Smooth muscle cell (in vitro differentiated cells): ENCODE measurements around the gene FAM83D. TPM values are rescaled to one million over a fixed set of nuclear protein-coding genes. Genes with fewer than 3 reads are reported as not detected.
"Not testable (repeated sequence)": the region's sequence is repeated elsewhere in the genome, so short reads cannot be mapped to it uniquely, and the experiment has no call there.

ENCODE experiments used
- DNase-seq: peaks from one replicate; lab custom pipeline; 2025; ENCODE audit not compliant: unreplicated experiment; lab: John Stamatoyannopoulos, UW
- H2AFZ ChIP-seq: fragments of 200-600 bp; sonication (generic); 2 replicates; pipeline ENCODE4 v1.6.0; 2016; ENCODE audit warnings: antibody characterized with exemption, low read depth, mild to moderate bottlenecking
- H3F3A ChIP-seq: fragments of 200-600 bp; sonication (generic); 2 replicates; pipeline ENCODE4 v1.6.0; 2017; ENCODE audit warnings: antibody characterized with exemption, low read depth
- H3K27ac ChIP-seq: fragments of 200-600 bp; sonication (generic); 2 replicates; pipeline ENCODE4 v1.5.1; 2016; ENCODE audit warnings: low read depth, mild to moderate bottlenecking
- H3K27me3 ChIP-seq: fragments of 200-600 bp; sonication (generic); 2 replicates; pipeline ENCODE4 v1.6.1; 2016; ENCODE audit warnings: low read depth, mild to moderate bottlenecking
- H3K36me3 ChIP-seq: fragments of 200-600 bp; sonication (generic); 2 replicates; pipeline ENCODE4 v1.5.1; 2016; ENCODE audit warnings: low read depth
- H3K4me1 ChIP-seq: fragments of 200-600 bp; sonication (generic); 2 replicates; pipeline ENCODE4 v1.5.1; 2016; ENCODE audit warnings: low read depth
- H3K4me2 ChIP-seq: fragments of 200-600 bp; sonication (generic); 2 replicates; pipeline ENCODE4 v1.6.0; 2016; ENCODE audit warnings: mild to moderate bottlenecking
- H3K4me3 ChIP-seq: fragments of 200-600 bp; sonication (generic); 2 replicates; pipeline ENCODE4 v1.5.1; 2016; ENCODE audit warnings: mild to moderate bottlenecking
- H3K79me2 ChIP-seq: fragments of 200-600 bp; sonication (generic); 2 replicates; pipeline ENCODE4 v1.6.0; 2016; ENCODE audit warnings: low read depth, mild to moderate bottlenecking
- H3K9ac ChIP-seq: fragments of 200-600 bp; sonication (generic); 2 replicates; pipeline ENCODE4 v1.6.0; 2016; ENCODE audit warnings: low read depth
- H3K9me3 ChIP-seq: fragments of 200-600 bp; sonication (generic); replicated peaks from 2 replicates; pipeline ENCODE4 v1.5.1; 2016; ENCODE audit warnings: low read depth
- H4K20me1 ChIP-seq: fragments of 200-600 bp; sonication (generic); 2 replicates; pipeline ENCODE4 v1.6.0; 2016; ENCODE audit warnings: low read depth
- WGBS: methylation state at CpG from one replicate; pipeline ENCODE4 v1.1.7; 2016; ENCODE audit warnings: low lambda C conversion rate; 5-methylcytosine and 5-hydroxymethylcytosine counted together
- polyA plus RNA-seq: library from polyadenylated mRNA; unstranded; fragments of >200 nt; fragmentation: Nextera tagmentation; extraction: Ambion mirVana; gene quantifications from 2 replicates; pipeline ENCODE4 v1.2.1, GENCODE V29; 2016
- total RNA-seq: library from RNA; depleted of rRNA; stranded (reverse); fragments of >200 nt; gene quantifications from 2 replicates; pipeline ENCODE4 v1.2.3, GENCODE V29; 2014
- TF ChIP-seq, protein P1 (sequence below): fragments of 200-600 bp; sonication (generic); IDR thresholded peaks from 2 replicates; pipeline ENCODE4 v1.5.1; 2017; ENCODE audit warnings: borderline replicate concordance, mild to moderate bottlenecking, antibody characterized with exemption; ENCODE audit not compliant: insufficient read depth, poor library complexity, severe bottlenecking

FAM83D gene
- total and polyA plus RNA-seq, 2 experiments from 2014 or later: 5.7 to 10.7 TPM

GRCh38 chr20:38991814-38992704, 65.8 kb downstream of the FAM83D start:
- H3K27me3 ChIP-seq: no peaks in the 10 kb centered on the region
- H3K4me2 ChIP-seq: no peak overlapping the region
- no peaks in the 10 kb centered on the region for H3K9me3 ChIP-seq
- no peak overlapping the region for H3K27ac ChIP-seq
- H3K4me3 ChIP-seq: no peak overlapping the region
- no peak for DNase-seq
- H3K4me1 ChIP-seq: no peaks in the 10 kb centered on the region
- no peak overlapping the region for H3K9ac ChIP-seq
- TF ChIP-seq, protein P1, sequence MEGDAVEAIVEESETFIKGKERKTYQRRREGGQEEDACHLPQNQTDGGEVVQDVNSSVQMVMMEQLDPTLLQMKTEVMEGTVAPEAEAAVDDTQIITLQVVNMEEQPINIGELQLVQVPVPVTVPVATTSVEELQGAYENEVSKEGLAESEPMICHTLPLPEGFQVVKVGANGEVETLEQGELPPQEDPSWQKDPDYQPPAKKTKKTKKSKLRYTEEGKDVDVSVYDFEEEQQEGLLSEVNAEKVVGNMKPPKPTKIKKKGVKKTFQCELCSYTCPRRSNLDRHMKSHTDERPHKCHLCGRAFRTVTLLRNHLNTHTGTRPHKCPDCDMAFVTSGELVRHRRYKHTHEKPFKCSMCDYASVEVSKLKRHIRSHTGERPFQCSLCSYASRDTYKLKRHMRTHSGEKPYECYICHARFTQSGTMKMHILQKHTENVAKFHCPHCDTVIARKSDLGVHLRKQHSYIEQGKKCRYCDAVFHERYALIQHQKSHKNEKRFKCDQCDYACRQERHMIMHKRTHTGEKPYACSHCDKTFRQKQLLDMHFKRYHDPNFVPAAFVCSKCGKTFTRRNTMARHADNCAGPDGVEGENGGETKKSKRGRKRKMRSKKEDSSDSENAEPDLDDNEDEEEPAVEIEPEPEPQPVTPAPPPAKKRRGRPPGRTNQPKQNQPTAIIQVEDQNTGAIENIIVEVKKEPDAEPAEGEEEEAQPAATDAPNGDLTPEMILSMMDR: no peak
- 90% methylated on average over 5 of the region's 5 CpGs for WGBS
- H3F3A ChIP-seq: no peaks in the 10 kb centered on the region
- no peaks in the 10 kb centered on the region for H3K36me3 ChIP-seq
- H4K20me1 ChIP-seq: peaks cover under 1% of the 10 kb centered on the region
- H3K79me2 ChIP-seq: no peaks in the 10 kb centered on the region
- H2AFZ ChIP-seq: no peak overlapping the region

GRCh38 chr20:38995536-38996044, 69.4 kb downstream of the FAM83D start:
- WGBS: 100% methylated on average over 3 of the region's 3 CpGs

GRCh38 chr20:38996866-38997265, 70.6 kb downstream of the FAM83D start:
- H3K4me2 ChIP-seq: peak overlapping the region; percentile 67
- H3K4me1 ChIP-seq, H3K9ac ChIP-seq, DNase-seq, H3K79me2 ChIP-seq, H2AFZ ChIP-seq, H3K36me3 ChIP-seq, H3F3A ChIP-seq, H3K27me3 ChIP-seq, H4K20me1 ChIP-seq, H3K4me3 ChIP-seq, H3K9me3 ChIP-seq: not testable (repeated sequence)
- 97% methylated on average over 1 of the region's 1 CpG for WGBS
- H3K27ac ChIP-seq: peak overlapping the region; percentile 31

More at GRCh38 chr20:38995536-38996044, 69.4 kb downstream of the FAM83D start:
- H4K20me1 ChIP-seq: no peaks in the 10 kb centered on the region
- H3K27me3 ChIP-seq: no peaks in the 10 kb centered on the region
- no peak overlapping the region for H3K9ac ChIP-seq
- no peaks in the 10 kb centered on the region for H3K9me3 ChIP-seq
- H3K27ac ChIP-seq: no peak overlapping the region
- DNase-seq: no peak
- no peaks in the 10 kb centered on the region for H3K4me1 ChIP-seq
- no peak overlapping the region for H3K4me3 ChIP-seq
- H3F3A ChIP-seq: no peaks in the 10 kb centered on the region
- no peaks in the 10 kb centered on the region for H3K79me2 ChIP-seq
- H2AFZ ChIP-seq: no peak overlapping the region
- no peak overlapping the region for H3K4me2 ChIP-seq
- TF ChIP-seq, protein P1: no peak
- H3K36me3 ChIP-seq: no peaks in the 10 kb centered on the region

DNA sequence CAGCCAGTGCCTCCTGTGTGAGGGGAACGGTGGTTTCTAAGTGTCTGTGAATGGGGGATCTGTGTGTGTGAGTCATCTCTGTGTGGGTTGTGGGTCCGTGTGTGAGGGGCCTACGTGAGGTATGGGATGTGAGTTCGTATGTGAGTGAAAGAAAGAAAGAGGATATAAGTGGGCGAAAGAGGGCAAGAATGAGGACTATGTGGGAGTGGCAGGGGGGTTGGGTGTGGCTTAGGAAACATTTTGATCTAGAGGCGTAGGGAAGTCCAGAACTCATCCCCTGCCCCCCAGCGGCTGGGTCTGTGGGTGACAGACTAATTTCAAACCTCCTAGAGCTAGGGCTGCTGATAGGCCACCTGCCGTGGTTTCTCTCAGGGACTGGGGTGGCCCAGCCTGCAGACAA, 71.4 kb downstream of the FAM83D start:
- TF ChIP-seq, protein P1: no peak
- Histone ChIP-seq H3K79me2 (no peaks in the 10 kb centered on the region), H3K9me3 (no peaks in the 10 kb centered on the region), H3K4me2 (peak overlapping the region; percentile 67), H2AFZ (no peak overlapping the region), H3K27me3 (no peaks in the 10 kb centered on the region), H3F3A (no peaks in the 10 kb centered on the region), H3K4me1 (no peaks in the 10 kb centered on the region), H3K9ac (no peak overlapping the region), H3K36me3 (no peaks in the 10 kb centered on the region), H3K27ac (peak overlapping the region; percentile 31), H3K4me3 (no peak overlapping the region), H4K20me1 (no peaks in the 10 kb centered on the region)
- 36% methylated on average over 8 of the region's 8 CpGs for WGBS
- DNase-seq: no peak
